ENCODE data around the gene LAMC3. TPM values are rescaled to one million over a fixed set of nuclear protein-coding genes. Genes with fewer than 3 reads are reported as not detected.
"Not testable (repeated sequence)": the region's sequence is repeated elsewhere in the genome, so short reads cannot be mapped to it uniquely, and the experiment has no call there.

LAMC3 gene
- total RNA-seq, 1 donor from 2014 or later, result 0.22 TPM

DNA sequence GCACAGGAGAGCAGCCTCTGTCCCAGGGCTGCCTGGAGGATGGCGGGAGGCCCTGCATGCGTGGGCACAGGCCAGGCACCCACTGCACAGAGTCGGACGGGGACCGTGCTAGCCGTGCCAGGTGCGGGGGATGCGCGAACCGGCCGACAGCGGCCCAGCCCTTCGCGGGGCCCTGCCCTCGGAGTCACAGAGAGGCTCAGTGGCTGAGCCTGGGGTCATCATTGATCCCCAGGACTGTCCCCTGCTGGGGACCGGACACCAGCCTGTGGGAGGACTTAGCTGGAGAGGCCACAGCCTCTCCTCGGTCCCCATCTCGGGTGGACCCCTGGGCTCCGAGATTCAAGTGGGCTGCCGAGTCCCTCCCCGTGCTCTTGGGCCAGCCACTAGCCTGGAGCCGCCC, 19.1 kb upstream of the LAMC3 start:
- intact Hi-C loops (cut with DNase I), result no loop called here
- DNase-seq (ENCODE audit: missing footprints) (no peak), ATAC-seq (no peak)

DNA sequence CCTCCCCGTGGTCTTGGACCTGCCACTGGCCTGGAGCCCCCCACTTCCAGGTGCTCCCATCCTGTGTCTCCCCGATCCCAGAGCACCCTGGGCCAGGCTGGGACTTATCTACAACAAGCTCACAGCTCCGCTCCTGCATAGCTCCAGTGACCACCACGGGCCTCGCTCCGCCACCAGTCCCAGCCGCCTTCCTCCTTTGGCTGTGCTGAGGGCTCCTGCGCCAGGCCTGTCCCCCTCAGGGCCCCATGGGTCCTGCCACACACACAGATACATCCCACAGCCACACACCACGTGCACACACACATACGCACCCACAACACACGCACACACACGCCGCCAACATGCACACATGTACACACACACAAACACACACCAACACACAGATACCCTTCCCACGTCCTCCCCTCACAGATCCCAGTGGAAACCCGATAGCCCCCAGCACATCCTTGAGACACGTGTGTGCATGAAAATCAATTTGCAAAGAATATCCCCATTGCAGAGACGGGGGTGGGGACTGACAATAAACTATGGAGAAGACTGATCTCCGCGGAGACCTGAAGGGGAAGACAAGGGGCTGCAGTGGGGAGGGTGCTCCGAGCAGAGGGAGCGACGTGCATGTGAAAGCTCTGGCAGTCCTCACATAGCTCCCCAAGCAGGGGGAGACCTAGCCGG, 18.5 kb upstream of the LAMC3 start:
- intact Hi-C loops (cut with DNase I), result no loop called here
- ATAC-seq (no peak), DNase-seq (ENCODE audit: missing footprints) (no peak)

DNA sequence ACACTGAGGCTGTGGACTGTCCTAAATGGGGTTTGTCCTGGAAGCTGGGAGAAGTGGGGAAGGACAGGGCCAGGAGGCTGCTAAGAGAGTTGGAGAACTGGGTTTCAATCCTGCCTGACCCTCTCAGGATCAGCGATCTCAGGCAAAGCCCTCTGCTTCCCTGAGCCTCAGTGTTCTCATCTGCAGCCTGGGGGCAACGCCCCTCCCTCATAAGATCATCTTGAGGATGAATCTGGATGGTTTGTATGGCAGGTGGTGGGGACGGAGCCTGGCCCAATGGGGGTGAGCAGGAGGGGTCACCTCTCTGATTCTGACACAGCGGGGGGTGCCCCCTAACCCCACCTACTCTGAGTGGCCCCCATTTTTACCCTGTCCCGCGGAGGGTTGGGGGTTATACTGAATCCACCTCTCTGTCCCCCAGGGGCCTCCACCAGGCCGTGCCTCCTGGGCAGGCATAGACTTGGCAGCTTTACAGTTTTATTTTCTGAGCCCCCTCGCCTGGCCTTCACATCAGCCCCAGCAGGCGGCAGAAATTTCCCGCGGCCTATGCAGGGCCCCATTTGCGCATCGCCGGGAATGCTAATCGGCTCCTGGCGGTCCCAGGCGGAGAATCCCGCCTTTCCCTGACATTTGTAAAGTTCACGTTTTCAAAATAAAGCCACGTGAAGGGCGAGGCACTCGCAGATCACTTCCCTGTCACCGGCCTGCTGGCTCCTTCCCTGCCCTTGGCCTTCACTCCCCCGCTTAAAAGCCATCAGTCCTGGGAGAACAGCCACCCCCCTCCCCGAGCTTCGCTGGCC, 17.8 kb upstream of the LAMC3 start:
- intact Hi-C loops (cut with DNase I), result no loop called here
- DNase-seq (ENCODE audit: missing footprints) (no peak), ATAC-seq (no peak)

DNA sequence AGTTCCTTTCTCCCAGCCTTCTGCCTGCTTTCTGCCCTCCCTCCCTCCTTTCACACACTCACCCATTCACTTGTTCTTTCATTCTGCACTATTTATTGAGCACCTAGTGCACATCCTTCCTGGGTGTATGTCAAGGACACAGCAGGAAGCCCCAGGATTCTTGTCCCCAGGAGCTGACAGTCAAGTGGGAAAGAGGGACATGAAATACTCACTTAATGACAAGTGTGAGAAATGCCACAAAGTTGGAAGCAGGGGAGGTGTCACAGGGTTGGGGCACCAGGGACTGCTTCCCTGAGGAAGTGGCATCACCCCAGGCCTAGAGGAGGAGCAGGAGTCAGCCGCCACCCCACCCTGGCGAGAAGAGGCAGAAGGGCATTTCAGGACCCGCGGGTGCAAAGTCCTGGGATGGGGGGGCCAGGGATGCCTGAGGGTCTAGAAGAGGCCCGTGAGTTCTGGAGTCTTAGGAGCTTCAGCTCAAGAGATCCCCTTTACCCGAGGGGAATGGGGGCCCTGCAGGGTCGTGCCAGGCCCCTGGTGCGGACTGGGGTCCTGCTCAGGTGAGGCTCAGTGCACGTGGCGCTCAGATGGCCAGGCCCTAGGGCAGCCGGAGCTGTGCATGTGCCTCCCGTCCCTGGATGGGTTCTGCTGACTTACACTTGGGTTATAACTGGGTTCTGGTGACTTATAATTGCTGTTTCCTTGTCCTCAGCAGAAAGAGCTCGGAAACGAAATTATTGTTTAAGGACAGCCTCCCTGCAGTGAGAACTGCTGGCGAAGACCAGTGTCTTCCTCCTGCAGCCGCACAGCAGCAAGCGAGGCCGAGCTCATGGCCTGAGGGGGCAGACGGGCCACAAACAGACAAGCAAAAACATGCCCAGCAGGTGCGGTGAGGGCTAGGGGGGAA, 16.9 kb upstream of the LAMC3 start:
- ATAC-seq (no peak), DNase-seq (ENCODE audit: missing footprints) (no peak)
- intact Hi-C loops (cut with DNase I), result no loop called here

DNA sequence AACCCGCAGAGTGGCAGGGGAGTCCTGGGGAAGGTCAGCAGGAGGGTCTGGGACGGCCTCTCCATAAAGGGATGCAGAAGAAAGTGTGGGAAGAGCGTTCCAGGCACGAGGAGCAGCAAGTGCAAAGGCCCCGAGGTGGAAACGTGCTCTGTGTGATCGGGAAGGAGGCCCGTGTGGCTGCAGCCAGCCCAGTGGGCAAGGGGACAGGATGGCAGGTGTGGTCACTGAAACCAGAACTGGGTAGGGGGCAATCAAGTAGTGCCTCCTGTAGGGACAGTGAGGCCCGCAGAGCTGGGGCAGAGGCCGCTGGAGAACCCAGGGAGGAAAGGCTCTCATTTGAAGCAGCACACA, 16.3 kb upstream of the LAMC3 start:
- ATAC-seq, result no peak
- intact Hi-C loops (cut with DNase I), result no loop called here
- no peak for DNase-seq (ENCODE audit: missing footprints)

DNA sequence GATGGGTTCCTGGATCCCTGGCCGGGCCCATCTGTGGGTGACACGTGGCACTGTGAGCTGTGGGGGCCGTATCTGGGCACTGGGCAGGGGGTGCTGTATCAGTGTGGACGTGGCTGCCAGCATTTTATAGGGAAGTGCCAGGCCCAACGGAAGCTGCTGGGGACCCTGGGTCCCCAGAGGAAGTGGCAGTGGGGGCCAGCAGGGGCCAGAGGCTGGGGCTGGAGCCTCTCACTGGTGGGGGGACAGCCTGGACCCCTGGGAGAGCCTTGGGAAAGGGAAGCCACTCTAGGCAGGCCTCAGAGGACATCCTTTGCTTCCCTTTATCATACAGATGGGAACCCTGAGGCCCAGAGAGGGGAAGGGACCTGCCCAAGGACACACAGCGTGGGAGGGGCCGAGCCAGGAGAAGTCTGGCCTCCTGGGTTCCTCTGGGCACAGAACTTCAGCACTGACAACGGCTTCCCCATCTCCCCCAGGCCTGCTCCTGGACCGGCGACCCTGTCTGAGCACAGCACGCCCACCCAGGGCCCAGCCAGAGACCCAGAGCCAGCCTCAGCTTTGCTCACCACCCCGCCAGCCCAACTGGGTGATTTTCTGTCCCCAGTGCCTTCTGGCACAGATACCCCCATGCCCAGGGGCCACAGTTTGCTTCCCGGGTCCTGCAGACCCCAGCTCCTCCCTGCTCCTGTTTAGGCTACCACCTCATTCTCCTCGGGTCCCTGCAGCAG, 15.5 kb upstream of the LAMC3 start:
- ATAC-seq, result no peak
- DNase-seq (ENCODE audit: missing footprints), result no peak
- intact Hi-C loops (cut with DNase I), result no loop called here

DNA sequence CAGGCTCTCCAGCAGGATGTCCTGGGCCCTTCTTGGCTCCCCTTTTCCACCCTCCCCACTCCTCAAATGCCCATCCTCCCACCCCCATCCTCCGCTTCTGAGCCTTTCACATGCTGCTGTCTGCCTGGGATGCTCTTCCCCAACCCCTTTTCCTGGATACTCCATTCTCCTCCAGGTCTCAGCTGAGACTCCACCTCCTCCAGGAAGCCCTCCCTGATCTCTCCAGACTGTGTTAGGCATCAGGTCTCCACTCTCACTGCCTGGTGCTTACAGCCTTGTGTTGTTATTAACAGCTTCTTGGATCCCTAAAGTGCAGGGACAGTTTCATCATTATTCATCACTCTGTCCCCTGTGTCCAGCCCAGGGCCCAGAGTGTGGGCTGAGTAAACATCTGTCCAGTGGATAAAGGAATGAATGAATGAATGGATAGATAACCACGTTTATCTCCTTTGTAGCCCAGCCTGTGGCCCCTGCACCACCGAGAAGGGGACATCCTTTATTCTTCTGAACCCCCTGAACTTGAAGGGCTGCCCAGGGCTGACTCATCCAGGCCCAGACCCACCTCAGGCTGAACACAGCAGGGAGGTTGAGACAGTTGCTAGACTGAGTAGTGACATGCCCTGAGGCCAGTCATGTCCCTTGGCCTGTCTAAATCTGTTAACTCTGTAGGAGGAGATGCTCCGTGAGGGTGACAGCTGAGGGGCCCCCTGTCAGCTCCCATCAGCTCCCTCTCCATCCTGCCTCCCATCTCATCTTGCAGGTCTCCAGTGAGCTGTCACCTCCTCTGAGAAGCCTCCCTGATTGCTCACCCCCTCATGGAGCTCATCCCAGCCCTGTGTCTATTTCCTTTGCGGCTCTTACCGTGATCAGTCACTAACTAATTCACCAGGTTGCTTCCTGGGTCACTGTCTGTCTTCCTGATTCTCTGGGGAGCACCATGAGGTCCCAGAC, 14.6 kb upstream of the LAMC3 start:
- intact Hi-C loops (cut with DNase I), result loop anchor here (5.0 kb wide), 1 partner anchor 52 kb away; no protein-coding TSS in a partner anchor
- ATAC-seq (no peak), DNase-seq (ENCODE audit: missing footprints) (no peak)

DNA sequence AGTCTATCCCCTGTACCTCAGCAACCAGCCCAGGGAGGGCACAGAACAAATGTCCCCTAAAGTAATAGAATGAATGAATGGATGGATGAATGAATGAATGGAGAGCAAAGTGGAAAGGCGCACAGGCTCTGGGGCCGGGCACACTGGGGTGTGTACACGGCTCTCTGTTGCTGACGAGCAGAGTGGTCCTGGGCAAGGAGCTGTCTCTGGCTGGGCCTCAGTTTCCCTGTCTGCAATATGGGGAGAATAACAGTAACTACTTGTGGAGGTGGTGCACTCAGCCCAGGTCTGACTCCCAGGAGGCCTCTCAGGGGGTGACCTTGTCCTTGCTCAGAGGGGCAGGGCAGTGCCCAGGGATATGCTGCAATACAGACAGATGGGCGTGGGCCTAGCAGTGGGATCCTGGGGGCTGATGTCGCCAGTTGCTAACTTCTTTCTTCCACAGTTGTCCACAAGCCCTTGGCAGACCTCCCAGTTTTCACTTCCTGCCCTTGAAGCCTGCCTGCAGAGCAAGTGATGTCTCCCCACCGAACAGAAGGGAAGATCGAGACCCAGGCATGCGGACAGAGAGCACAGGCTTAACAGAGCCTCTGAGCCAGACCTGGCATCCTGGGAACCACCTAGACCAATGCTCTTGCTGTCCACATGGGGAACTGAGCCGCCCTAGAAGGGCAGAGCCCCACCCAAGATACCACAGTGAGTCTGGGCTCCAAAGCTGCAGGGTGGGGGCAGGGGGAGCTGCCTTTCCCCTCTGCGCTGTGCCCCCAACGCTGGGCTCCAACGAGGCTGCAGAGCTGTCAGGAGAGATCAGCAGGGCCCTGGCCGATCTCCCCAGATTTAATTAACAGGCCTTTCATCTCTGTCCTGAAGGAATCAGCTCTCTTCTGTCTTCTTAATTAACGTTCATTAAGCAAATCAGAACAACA, 13.6 kb upstream of the LAMC3 start:
- no peak for DNase-seq (ENCODE audit: missing footprints)
- intact Hi-C loops (cut with DNase I), result loop anchor here (5.0 kb wide), 1 partner anchor 53 kb away; no protein-coding TSS in a partner anchor
- peak; percentile 27 for ATAC-seq

DNA sequence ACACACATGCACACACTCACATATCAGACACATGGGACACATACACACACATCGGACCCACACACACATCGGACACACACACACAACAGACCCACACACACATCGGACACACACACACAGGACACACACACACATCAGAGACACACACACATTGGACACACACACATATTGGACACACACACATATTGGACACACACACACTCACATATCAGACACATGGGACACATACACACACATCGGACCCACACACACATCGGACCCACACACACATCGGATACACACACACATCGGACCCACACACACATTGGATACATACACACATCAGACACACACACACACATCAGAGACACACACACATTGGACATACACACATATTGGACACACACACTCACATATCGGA, 12.8 kb upstream of the LAMC3 start:
- DNase-seq (ENCODE audit: missing footprints), result no peak
- intact Hi-C loops (cut with DNase I), result loop anchor here (5.0 kb wide), 1 partner anchor 54 kb away; no protein-coding TSS in a partner anchor

DNA sequence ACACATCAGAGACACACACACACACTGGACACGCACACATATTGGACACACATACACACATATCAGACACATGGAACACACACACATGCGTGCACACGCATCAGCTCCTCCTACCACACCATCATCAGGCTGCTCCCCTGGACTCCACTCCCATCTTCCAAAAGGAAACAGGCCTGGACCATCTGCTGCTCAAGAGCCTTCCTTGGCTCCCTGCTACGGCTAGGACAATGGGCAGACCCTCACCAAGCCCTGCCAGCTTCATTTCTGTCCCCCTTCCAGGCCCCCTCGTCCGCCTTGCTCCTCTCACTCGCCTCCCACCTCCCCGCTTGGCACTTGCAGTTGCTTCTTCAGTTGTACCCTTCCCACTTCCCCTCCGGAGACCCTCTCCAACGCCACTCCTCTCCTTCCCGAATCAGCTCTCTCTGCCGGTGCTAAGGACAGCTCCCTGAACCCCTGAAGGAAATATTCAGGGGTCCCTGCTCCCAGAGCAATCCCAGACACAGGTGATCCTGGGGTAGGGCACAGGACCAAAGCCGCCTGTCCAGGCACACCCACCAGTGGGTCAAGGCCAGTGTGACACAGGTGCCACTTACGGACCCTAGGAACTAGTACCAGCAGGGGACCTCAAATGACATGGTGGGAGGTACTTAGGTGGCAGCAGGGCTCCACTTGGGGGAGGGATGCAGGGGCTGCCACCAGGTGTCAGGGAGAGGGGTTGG, 12.1 kb upstream of the LAMC3 start:
- intact Hi-C loops (cut with DNase I), result loop anchor here (5.0 kb wide), 1 partner anchor 55 kb away; no protein-coding TSS in a partner anchor
- DNase-seq (ENCODE audit: missing footprints) (no peak), ATAC-seq (no peak)

More for the DNA sequence above, 12.8 kb upstream of the LAMC3 start:
- no peak for ATAC-seq

DNA sequence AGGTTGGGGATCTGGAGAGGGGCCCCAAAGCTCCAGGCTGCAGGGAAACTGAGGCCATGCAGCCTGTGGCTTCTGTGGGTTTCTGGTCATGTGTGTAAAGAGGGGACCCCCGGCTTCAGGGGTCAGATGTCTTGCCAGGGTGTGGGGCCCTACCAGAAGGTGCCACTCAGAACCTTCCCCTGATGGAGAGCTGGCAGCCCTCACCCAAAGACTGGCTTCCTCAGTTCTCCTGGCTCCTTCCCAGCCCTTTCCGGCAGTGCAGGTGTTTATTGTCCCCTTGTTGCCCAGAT, 11.6 kb upstream of the LAMC3 start:
- ATAC-seq (no peak), DNase-seq (ENCODE audit: missing footprints) (no peak)
- intact Hi-C loops (cut with DNase I), result loop anchor here (5.0 kb wide), 1 partner anchor 55 kb away; no protein-coding TSS in a partner anchor

DNA sequence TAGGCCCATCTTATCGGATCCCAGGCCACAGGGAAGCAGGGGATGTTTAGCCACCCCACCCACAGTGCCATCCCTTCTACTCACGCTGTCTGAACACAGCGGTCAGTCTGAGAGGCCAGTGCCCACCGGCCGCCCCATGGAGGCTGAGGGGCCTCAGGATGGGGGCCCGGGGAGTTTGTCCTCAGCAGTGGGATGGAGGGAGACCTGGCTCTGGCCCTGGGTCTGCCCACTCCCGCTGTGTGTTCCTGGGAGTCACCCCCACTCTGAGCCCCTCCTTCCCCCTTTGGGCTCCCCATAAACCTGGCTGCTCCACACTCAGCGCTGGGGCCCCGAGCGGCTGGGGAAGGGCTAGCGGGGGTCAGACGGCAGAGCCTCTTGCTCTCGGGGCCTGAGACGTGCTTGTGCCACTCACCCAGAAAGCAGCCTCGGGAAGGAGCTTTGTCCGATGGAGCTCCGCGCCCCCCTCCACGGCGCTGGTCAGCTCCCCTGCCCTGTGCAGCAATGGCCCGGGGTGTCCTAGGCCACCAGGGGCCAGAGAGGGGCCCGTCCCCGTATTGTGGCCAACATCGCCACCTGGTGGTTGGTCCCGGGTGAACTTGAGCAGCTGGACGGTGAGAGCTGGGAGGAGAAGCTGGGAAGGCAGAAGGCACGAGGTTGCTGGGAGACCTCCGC, 10.9 kb upstream of the LAMC3 start:
- ATAC-seq, result peak; percentile 66
- no peak for DNase-seq (ENCODE audit: missing footprints)
- intact Hi-C loops (cut with DNase I), result loop anchor here (2.0 to 5.0 kb wide), 3 partner anchors 56 to 297 kb away; no protein-coding TSS in a partner anchor

DNA sequence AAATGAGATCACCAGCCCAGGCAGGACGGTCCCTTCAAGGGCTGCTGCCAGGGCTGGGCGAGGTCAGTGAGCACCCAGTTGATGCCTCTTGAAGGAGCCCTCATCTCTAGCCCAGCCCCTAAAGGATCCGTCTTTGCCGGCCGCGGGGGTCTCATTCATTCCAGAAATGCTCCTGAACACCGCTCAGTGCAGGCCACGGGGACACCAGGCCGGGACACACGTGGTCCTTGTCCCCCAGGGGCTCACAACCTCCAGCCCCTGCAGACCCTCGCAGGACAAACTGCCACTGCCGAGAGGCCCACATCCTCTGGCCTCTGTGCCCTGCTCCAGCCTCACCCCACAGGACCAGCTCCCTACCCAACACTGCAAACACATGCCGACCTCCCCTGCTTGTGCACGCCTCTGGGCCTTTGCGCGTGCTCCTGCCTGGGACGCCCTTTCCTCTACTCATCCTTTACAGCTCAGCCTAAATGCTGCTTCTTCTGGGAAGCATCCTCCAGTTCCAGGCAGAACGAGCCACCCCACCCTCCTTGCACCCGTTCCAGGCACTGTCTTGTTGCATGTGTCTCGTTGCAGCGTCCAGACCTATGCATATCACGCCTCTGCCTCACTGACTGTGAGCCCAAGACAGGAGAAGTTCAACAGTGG, 10.3 kb upstream of the LAMC3 start:
- no peak for DNase-seq (ENCODE audit: missing footprints)
- intact Hi-C loops (cut with DNase I), result loop anchor here (2.0 to 5.0 kb wide), 3 partner anchors 56 to 298 kb away; no protein-coding TSS in a partner anchor
- no peak for ATAC-seq

DNA sequence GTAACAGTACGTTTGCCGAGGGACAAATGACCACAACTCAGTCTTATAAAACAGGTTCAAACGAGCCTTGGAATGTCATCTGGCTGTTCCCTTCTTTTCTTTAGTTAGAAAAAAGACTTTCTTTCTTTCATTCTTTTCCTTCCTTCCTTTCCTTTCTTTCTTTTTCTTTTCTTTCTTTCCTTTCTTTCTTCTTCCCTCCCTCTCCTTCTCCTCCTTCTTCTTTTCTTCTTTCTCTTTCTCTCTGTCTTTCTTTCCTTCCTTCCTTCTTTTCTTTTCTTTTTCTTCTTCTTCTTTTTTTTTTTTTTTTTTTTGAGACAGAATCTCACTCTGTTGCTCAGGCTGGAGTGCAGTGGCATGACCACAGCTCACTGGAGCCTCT, 9.7 kb upstream of the LAMC3 start:
- ATAC-seq (no peak), DNase-seq (ENCODE audit: missing footprints) (no peak)
- intact Hi-C loops (cut with DNase I), result loop anchor here (2.0 to 5.0 kb wide), 3 partner anchors 57 to 298 kb away; no protein-coding TSS in a partner anchor

DNA sequence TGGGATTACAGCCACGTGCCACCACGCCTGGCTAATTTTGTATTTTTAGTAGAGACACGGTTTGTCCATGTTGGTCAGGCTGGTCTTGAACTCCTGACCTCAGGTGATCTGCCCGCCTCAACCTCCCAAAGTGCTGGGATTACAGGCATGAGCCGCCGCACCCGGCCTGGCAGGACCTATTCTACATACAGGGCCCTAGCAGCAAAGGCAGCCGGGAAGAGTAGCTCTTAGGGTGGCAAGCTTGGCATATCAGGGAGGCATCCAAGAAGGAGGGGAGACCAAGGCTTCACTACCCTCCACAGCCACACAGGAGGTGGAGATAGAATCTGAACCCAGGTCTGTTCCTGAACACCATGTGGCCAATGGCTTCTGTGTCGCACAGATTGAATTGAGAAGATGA, 8.4 kb upstream of the LAMC3 start:
- not testable (repeated sequence) for ATAC-seq; DNase-seq (ENCODE audit: missing footprints)

More for the DNA sequence above, 8.4 kb upstream of the LAMC3 start:
- intact Hi-C loops (cut with DNase I), result not testable (repeated sequence)

Measured in Right ventricle myocardium inferior (tissue), 1 donor.